Measurements from ENCODE around the gene PIP5K1B. TPM values are rescaled to one million over a fixed set of nuclear protein-coding genes. Genes with fewer than 3 reads are reported as not detected.

PIP5K1B gene
- total RNA-seq, 1 experiment from 2014 or later: 0.20 TPM

- H3K9ac ChIP-seq (ENCODE audit: low read length): no peak overlapping the region
- TF ChIP-seq ZNF274 (IDR thresholded peaks at IDR 0.05; ENCODE audit: low read depth, low read length) (no peak), TCF7L2 (IDR thresholded peaks at IDR 0.05; ENCODE audit: borderline replicate concordance, extremely low read depth, insufficient read depth, insufficient read length) (no peak), ELF1 (IDR thresholded peaks at IDR 0.05; ENCODE audit: borderline replicate concordance, low read depth) (no peak), CTCF (IDR thresholded peaks at IDR 0.05 in 2 of 3, conservative IDR thresholded peaks at IDR 0.05 in 1 of 3; ENCODE audit: borderline replicate concordance in 1 of 3, insufficient read depth in 1 of 3, low read depth in 2 of 3, low read length in 2 of 3) (no peak), REST (IDR thresholded peaks at IDR 0.05; ENCODE audit: low read depth) (no peak), SRF (IDR thresholded peaks at IDR 0.05; ENCODE audit: low read depth) (no peak), EZH2 (IDR thresholded peaks at IDR 0.05) (no peak), ATF3 (IDR thresholded peaks at IDR 0.05) (no peak), FOSL1 (IDR thresholded peaks at IDR 0.05; ENCODE audit: low read depth) (no peak)
- H3K27me3 ChIP-seq (ENCODE audit: insufficient read depth, low read length): no peaks in the 10 kb centered on the region
- RAD21 ChIA-PET (ENCODE audit: low non-redundant PET in 1 of 2, low total read pairs in 2 of 2, uncharacterized antibody in 2 of 2, unreplicated experiment in 2 of 2): interaction anchor here in 1 of 2 experiments (0.6 kb wide), 1 partner anchor 333 kb away, joined by 3 read pairs; no protein-coding TSS in a partner anchor
- H3K27ac ChIP-seq (ENCODE audit: low read depth, low read length): no peak overlapping the region
- no peaks in the 10 kb centered on the region for H3K4me1 ChIP-seq (ENCODE audit: control insufficient read depth in 1 of 2, insufficient read depth in 2 of 2, low read length in 2 of 2)
- intact Hi-C loops (cut with micrococcal nuclease): no loop called here
- H4K20me1 ChIP-seq (ENCODE audit: insufficient read depth): no peaks in the 10 kb centered on the region
- no peak for ATAC-seq
- peaks cover 9% of the 10 kb centered on the region; the same call in 1 of the 2 replicates for H3K79me2 ChIP-seq (ENCODE audit: insufficient read depth, low read length)
- BruUV-seq (replicated peaks): no TSS peak
- H3K9me3 ChIP-seq (ENCODE audit: control insufficient read depth in 1 of 2, insufficient read depth in 1 of 2, low read depth in 1 of 2, low read length in 2 of 2): no peaks in the 10 kb centered on the region
- H3K9me2 ChIP-seq (ENCODE audit: insufficient read depth): no peaks in the 10 kb centered on the region
- CTCF ChIA-PET: interaction anchor here (6.0 kb wide), 1 partner anchor 137 kb away, joined by 74 read pairs; no protein-coding TSS in a partner anchor
- H3K36me3 ChIP-seq (ENCODE audit: control insufficient read depth in 1 of 2, insufficient read depth in 2 of 2, low read length in 2 of 2): peaks cover 5 to 7% of the 10 kb centered on the region in 2 experiments; a peak in 3 of 4 replicates
- no peak overlapping the region for H3K4me2 ChIP-seq (ENCODE audit: low read length)
- POLR2A ChIA-PET: no interaction called here
- no peak overlapping the region for H3K4me3 ChIP-seq (replicated peaks in 1 of 2; ENCODE audit: low read depth in 1 of 2, low read length in 2 of 2)
- no peak overlapping the region for H2AFZ ChIP-seq (ENCODE audit: low read depth, low read length, poor library complexity, severe bottlenecking)
- no peak for DNase-seq (ENCODE audit: low read depth, low spot score)
Observed at GRCh38 chr9:69056191-69056815, 351.3 kb downstream of the PIP5K1B start.

Measured in HCT116 (cell line).